Activated CD4-positive, alpha-beta T cell treated with anti-CD3 and anti-CD28 coated beads, Interleukin-2, amount 10 ng/mL, durations not matched to agents 24 days and 14 days (primary cell): ENCODE results near the gene SLC12A1. TPM values are rescaled to one million over a fixed set of nuclear protein-coding genes. Genes with fewer than 3 reads are reported as not detected.

Experiments
- DNase-seq: peaks from one replicate; pipeline ENCODE4 v3.0.0; 2022
- H3K27ac Mint-ChIP-seq: one replicate; pipeline ENCODE4 v1.8.0; 2022; ENCODE audit warnings: mild to moderate bottlenecking, mixed read lengths
- H3K27me3 Mint-ChIP-seq: one replicate; pipeline ENCODE4 v1.8.0; 2022; ENCODE audit warnings: mixed read lengths
- H3K36me3 Mint-ChIP-seq: one replicate; pipeline ENCODE4 v1.8.0; 2022; ENCODE audit warnings: low read depth, mild to moderate bottlenecking, mixed read lengths
- H3K4me1 Mint-ChIP-seq: one replicate; pipeline ENCODE4 v1.8.0; 2021; ENCODE audit warnings: mixed read lengths
- H3K4me3 Mint-ChIP-seq: one replicate; pipeline ENCODE4 v1.8.0; 2022; ENCODE audit warnings: mild to moderate bottlenecking, moderate library complexity, mixed read lengths
- H3K9me3 Mint-ChIP-seq: one replicate; pipeline ENCODE4 v1.8.0; 2021; ENCODE audit warnings: mixed read lengths
- intact Hi-C: fragments of 100-400 bp; cut with micrococcal nuclease; formaldehyde crosslinking; loops from one replicate; pipeline ENCODE4 v1.15.1; 2023
- total RNA-seq: library from RNA; stranded (reverse); gene quantifications from 2 replicates; pipeline ENCODE4 v1.2.3, GENCODE V29; 2022

The SLC12A1 gene
- total RNA-seq, 1 donor from 2014 or later: not detected

DNA sequence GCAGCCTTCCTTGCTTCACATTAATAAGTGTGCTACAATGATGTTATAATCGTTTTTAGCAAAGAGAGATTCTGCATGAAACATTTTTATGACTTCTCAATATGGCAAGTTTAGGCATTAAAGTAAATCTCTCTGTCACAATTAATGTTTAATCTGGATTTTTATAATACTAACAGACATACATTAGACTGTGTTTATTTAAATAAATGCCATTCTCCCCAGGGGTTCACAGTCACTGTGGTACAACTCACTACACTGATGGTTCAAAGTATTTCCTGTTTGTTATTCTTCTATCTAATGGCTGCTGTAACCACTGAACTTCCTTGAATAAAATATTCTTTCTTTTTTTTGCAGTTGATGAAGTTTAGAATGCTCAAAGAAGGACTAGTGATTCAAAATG lies 59.0 kb downstream of the SLC12A1 start:
- DNase-seq: no peak
- Mint-ChIP-seq H3K27ac (no peak overlapping the region), H3K27me3 (peaks cover 20% of the 10 kb centered on the region), H3K36me3 (no peaks in the 10 kb centered on the region), H3K4me1 (no peaks in the 10 kb centered on the region), H3K4me3 (no peak overlapping the region), H3K9me3 (no peaks in the 10 kb centered on the region)
- intact Hi-C loops: no loop called here

DNA sequence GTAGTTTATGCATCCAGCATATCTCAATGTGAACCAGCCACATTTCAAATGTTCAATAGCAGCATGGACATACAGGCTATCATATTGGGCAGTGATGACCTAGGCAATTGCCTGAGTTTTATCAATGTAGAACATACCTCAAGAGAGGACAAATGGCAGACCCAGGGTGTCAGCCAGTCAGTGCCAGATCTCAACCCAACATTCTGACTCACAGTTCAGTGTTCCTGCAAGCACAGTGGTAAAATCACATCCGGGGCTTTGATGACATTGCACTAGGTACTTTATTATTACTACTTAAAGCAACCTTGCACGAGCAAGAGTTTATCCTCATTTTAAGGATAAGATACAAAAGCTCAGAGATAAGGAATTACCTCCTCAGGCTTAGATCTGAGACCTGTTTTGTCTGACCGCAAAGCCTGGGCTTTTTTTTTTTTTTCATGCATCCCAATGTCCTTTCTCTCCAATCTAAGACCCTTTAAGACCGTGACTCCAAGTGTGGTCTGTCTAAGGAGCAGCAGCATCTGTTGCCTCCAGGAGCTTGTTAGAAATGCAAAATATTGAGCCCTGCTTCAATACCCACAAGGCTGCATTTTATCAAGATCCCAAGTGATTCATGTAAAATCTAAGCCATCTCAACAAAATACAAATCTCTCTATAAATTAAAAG lies 60.1 kb downstream of the SLC12A1 start:
- Mint-ChIP-seq H3K36me3 (no peaks in the 10 kb centered on the region), H3K4me1 (no peaks in the 10 kb centered on the region), H3K27ac (no peak overlapping the region)

DNA sequence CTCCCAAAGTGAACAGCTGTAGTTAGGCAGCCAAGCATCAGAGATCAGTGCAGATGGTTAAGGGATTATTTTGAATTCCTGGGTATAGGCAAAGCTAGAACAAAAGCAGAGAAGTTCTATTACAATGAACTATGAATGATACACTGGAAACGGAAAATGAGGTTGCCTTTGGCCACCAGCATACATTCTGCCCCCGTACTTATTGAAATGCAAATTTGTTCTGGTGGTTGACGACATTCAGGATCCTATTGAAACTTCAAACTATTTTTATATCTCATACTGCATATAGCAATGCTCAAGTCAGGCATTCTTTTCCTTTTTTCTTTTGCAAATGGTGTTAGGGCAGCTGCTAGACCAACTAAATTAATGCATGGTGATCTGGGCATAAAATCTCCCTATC lies 61.7 kb downstream of the SLC12A1 start:
- H3K27ac Mint-ChIP-seq: no peak overlapping the region
- H3K36me3 Mint-ChIP-seq: no peaks in the 10 kb centered on the region
- H3K27me3 Mint-ChIP-seq: peaks cover 22% of the 10 kb centered on the region
- no peaks in the 10 kb centered on the region for H3K4me1 Mint-ChIP-seq
- DNase-seq: no peak
- no peaks in the 10 kb centered on the region for H3K9me3 Mint-ChIP-seq
- intact Hi-C loops: no loop called here
- no peak overlapping the region for H3K4me3 Mint-ChIP-seq

More for the DNA sequence above, 60.1 kb downstream of the SLC12A1 start:
- DNase-seq: no peak
- intact Hi-C loops: no loop called here
- Mint-ChIP-seq H3K9me3 (no peaks in the 10 kb centered on the region), H3K27me3 (peaks cover 19% of the 10 kb centered on the region), H3K4me3 (no peak overlapping the region)

DNA sequence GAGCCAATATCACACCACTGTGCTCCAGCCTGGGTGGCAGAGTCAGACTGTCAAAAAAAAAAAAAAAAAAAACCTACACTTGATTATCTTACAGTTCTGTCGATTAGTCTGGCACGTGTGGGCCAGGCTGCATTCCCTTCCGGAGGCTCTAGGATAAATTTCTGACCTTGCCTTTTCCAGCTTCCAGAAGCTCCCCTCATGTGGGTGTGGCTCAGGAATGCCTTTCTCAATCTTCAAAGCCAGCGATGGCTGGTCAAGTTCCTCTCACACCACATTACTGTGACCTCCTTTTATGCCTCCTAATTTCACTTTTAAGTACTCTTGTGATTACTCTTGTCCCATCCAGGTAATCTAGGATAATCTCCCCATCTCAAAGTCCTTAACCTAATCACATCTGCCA lies 66.9 kb downstream of the SLC12A1 start:
- intact Hi-C loops: no loop called here
- H3K4me3 Mint-ChIP-seq: no peak overlapping the region
- no peaks in the 10 kb centered on the region for H3K36me3 Mint-ChIP-seq
- no peaks in the 10 kb centered on the region for H3K4me1 Mint-ChIP-seq
- no peak for DNase-seq
- no peaks in the 10 kb centered on the region for H3K9me3 Mint-ChIP-seq
- H3K27ac Mint-ChIP-seq: no peak overlapping the region
- H3K27me3 Mint-ChIP-seq: peaks cover 11% of the 10 kb centered on the region

DNA sequence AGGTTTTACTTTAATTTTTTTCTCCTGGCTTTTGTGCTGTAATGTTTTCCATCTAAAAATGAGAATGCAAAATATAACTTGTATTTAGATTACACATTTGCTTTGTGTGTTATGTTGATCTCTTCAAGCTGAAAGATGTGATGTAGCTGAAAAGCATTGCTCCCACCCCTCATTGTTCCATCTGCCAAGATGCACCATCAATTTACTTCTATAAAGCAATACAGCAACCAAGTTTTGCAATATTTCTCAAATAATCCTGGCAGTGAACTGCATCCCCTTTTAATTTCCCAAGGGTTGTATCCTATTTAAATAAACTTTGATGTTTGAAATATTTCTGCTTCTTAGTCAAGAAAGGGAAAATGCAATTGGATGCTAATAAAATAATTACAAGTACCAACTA lies 72.6 kb downstream of the SLC12A1 start:
- Mint-ChIP-seq H3K4me3 (no peak overlapping the region), H3K4me1 (no peaks in the 10 kb centered on the region), H3K27ac (no peak overlapping the region), H3K9me3 (no peaks in the 10 kb centered on the region), H3K27me3 (peaks cover 12% of the 10 kb centered on the region), H3K36me3 (no peaks in the 10 kb centered on the region)
- no peak for DNase-seq
- intact Hi-C loops: no loop called here

DNA sequence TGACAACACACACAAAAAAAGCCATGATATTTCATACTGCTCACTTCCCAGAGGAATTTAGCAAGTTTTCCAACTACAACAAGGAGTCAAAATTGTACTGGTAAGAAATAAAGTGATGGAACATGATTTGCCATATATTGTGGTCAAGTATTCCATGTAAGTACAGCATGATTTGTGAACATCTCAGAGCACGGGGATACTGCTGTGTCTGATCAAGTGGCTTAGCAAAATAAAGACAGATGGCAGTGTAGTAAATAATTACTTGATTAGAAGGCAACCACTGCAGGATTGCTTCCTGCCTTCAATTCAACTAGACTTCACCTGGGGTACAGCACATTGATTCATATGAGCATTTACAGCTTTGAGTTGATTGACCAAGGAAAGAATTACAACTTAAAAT lies 73.5 kb downstream of the SLC12A1 start:
- Mint-ChIP-seq H3K27me3 (peaks cover 13% of the 10 kb centered on the region), H3K9me3 (no peaks in the 10 kb centered on the region), H3K27ac (no peak overlapping the region), H3K4me1 (no peaks in the 10 kb centered on the region), H3K4me3 (no peak overlapping the region), H3K36me3 (no peaks in the 10 kb centered on the region)
- intact Hi-C loops: loop anchor here (10.0 kb wide), 1 partner anchor 175 kb away; no protein-coding TSS in a partner anchor
- no peak for DNase-seq

DNA sequence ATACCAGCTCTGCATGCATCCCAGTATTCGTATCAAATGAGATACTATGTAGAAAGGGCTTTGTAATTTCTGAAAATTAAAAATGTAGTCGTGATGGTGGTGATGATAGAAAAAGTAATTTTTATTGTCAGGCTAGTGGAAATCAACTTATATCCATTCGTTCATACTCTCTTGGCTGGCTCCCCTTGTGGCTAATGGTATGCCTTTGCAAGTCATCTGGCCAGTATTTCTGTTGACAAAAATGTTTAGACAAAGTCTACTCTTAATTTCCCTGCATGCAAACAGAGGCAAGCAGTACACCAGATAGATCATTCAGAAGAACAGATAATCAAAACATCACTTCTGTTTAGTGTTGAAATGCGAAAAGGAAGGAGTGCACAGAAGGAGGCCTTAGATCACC lies 75.6 kb downstream of the SLC12A1 start:
- H3K36me3 Mint-ChIP-seq: no peaks in the 10 kb centered on the region
- H3K4me3 Mint-ChIP-seq: no peak overlapping the region
- no peaks in the 10 kb centered on the region for H3K9me3 Mint-ChIP-seq
- intact Hi-C loops: loop anchor here (10.0 kb wide), 1 partner anchor 177 kb away; no protein-coding TSS in a partner anchor
- no peak overlapping the region for H3K27ac Mint-ChIP-seq
- H3K4me1 Mint-ChIP-seq: peaks cover 5% of the 10 kb centered on the region
- DNase-seq: no peak
- peaks cover 12% of the 10 kb centered on the region for H3K27me3 Mint-ChIP-seq

DNA sequence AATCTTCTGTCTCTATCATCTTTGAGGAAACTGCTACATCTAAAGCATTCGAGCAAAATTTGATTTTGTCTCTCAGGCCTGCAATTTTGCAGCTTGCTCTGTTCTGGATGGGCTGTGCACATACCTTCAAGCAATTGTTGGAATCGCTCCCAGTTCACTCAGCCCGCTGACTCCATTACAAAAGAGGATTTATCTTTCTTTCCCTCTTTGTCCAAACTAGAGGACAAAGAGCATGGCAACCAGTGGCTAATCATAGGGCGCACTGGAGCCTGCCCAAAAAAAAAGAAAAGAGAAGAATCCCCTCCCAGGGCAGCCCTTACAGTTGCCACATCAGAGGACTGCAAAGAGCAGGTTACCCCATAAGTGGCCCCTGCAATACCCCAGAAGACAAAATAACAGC lies 76.1 kb downstream of the SLC12A1 start:
- intact Hi-C loops: loop anchor here (10.0 kb wide), 1 partner anchor 177 kb away; no protein-coding TSS in a partner anchor
- no peak for DNase-seq
- H3K36me3 Mint-ChIP-seq: no peaks in the 10 kb centered on the region
- no peaks in the 10 kb centered on the region for H3K9me3 Mint-ChIP-seq
- H3K27ac Mint-ChIP-seq: no peak overlapping the region
- peaks cover 12% of the 10 kb centered on the region for H3K27me3 Mint-ChIP-seq
- no peak overlapping the region for H3K4me3 Mint-ChIP-seq
- H3K4me1 Mint-ChIP-seq: peaks cover 5% of the 10 kb centered on the region

DNA sequence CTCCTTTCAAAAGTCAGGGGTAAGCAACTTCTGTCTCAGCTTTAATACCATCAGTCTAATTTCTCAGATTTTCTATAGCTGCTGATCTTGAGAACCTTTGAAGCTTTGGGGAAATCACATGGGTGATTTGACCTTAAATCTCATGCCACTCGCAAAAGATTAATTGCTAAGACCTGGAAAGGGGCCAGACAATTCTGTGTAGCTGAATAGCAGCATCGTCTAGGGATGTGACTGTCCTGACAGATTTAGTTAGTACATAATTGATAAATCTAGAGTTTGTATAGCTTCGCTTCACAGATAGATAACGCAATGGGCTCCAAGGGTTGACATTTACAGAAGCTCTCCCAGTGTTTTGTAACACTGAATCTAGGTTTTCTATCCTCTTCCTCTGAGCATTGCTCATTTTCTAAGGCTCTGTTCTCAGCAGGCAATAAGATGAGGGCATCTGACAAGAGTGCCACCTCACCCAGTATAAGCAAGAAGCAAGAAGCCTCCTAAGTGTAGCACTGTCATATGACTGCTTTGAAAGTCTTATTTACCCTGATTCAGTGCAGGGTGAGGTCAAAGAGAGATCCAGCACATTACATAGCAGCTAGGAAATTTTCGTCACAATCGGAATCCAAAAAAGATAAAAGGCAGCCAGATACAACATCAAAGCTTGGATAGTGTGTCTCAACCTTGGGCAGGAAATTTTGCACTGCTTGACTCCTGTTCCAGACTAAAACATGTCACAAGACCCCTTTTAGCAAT lies 77.5 kb downstream of the SLC12A1 start:
- Mint-ChIP-seq H3K4me1 (peaks cover 5% of the 10 kb centered on the region), H3K27ac (no peak overlapping the region), H3K4me3 (no peak overlapping the region), H3K27me3 (peaks cover 12% of the 10 kb centered on the region), H3K36me3 (no peaks in the 10 kb centered on the region), H3K9me3 (no peaks in the 10 kb centered on the region)
- intact Hi-C loops: loop anchor here (10.0 kb wide), 1 partner anchor 179 kb away; no protein-coding TSS in a partner anchor
- DNase-seq: no peak

DNA sequence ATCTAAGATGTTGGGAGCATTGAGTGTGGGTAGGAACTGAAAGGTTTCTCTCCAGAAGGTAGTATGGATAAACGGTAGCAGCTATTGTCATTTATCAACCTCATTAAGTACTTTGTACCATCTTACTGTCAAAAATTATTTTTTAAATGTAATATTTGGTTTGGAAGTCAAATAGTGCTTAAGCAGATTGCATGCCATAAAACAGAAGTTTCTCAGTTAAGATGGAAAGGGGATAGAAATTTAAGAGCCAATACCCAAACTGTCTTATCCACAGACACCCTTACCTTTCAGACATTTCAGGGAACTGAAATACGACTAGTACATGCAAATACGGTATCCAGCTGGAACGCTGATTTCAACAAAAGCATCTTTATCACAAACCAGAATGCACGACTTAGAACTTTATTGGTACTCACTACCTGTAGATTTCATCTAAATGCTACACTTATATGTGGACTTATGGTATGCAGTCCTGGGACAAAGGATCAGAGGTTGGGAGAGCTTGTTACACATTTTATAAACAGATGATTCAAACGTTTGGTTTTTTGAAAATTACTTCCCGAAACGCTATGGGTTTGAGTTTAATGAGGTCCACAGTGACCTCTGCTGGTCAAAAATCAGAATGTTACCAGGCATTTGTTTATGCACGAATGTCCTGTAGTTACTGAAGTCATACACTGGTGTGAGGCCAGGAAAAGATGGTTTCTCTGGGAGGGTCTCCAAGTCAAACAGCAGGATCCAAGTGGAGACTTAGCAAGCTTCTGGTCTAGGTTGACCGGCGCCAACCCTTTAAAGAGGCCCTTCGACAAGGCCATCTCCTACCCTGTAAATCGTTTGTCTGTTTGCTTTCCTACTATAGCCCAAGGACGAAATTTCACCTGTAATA lies 79.5 kb downstream of the SLC12A1 start:
- Mint-ChIP-seq H3K4me1 (peaks cover 5% of the 10 kb centered on the region), H3K27ac (no peak overlapping the region), H3K4me3 (no peak overlapping the region), H3K9me3 (no peaks in the 10 kb centered on the region), H3K27me3 (peaks cover 10% of the 10 kb centered on the region), H3K36me3 (no peaks in the 10 kb centered on the region)
- peak; percentile 85 for DNase-seq
- intact Hi-C loops: loop anchor here (5.0 to 10.0 kb wide), 2 partner anchors 181 to 1973 kb away; no protein-coding TSS in a partner anchor

DNA sequence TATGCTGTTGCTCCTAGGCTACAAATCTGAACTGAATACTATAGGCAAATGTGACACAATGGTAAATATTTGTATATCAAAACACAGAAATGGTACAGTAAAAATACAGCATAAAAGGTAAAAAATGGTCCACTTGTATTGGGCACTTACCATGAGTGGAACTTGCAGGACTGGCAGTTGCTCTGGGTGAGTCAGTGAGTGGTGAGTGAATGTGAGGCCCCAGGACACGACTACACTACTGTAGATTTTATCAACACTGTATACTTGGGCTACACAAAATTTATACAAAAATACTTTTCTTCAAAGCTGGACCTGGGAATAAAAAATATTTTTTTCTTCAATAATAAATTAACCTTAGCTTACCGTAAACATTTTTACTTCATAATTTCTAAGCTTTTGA lies 83.5 kb downstream of the SLC12A1 start:
- Mint-ChIP-seq H3K4me3 (no peak overlapping the region), H3K27ac (no peak overlapping the region), H3K27me3 (peaks cover under 1% of the 10 kb centered on the region), H3K36me3 (no peaks in the 10 kb centered on the region), H3K9me3 (no peaks in the 10 kb centered on the region), H3K4me1 (peaks cover 5% of the 10 kb centered on the region)
- peak; percentile 6 for DNase-seq
- intact Hi-C loops: loop anchor here (5.0 to 10.0 kb wide), 2 partner anchors 185 to 1977 kb away; no protein-coding TSS in a partner anchor

DNA sequence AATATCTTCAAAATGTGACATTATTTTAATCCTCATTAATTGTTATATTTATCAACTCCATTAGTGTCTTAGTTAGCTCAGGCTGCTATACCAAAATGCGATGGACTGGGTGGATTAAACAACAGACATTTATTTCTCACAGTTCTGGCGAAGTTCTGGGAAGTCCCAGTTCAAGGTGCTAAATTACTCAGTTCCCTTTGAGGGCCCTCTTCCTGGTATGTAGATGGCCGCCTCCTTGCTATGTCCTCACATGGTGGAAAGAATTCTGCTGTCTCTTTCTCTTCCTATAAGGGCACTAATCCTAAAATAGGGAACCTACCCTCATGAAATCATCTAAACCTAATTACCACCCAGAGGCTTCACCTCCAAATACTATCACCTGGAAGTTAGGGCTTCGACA lies 86.4 kb downstream of the SLC12A1 start:
- no peak for DNase-seq
- H3K9me3 Mint-ChIP-seq: no peaks in the 10 kb centered on the region

DNA sequence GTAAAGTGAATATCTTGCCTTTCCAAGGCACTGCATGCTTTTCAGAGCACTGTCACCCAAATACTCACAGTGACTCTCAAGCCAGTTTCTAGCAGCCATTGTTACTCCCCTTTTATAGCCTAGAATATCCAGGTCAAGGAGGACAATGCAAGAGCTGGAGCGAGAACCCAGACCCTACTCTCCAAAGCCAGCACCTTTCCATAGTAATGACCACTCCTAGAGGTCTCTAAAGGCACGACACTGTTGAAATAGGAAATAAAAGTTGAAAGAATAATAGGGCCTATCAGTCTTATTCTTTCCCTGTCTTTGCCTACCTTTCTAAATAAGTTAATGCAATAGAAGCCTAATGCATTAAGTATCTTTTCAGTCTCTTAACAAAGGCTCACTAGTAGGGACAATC lies 91.6 kb downstream of the SLC12A1 start:
- peaks cover 17% of the 10 kb centered on the region for H3K27me3 Mint-ChIP-seq
- no peaks in the 10 kb centered on the region for H3K36me3 Mint-ChIP-seq
- no peak overlapping the region for H3K4me3 Mint-ChIP-seq
- H3K9me3 Mint-ChIP-seq: no peaks in the 10 kb centered on the region
- no peak overlapping the region for H3K27ac Mint-ChIP-seq
- H3K4me1 Mint-ChIP-seq: no peaks in the 10 kb centered on the region
- DNase-seq: no peak
- intact Hi-C loops: no loop called here

More for the DNA sequence above, 86.4 kb downstream of the SLC12A1 start:
- Mint-ChIP-seq H3K36me3 (no peaks in the 10 kb centered on the region), H3K27ac (no peak overlapping the region), H3K4me3 (no peak overlapping the region), H3K27me3 (peaks cover 9% of the 10 kb centered on the region), H3K4me1 (no peaks in the 10 kb centered on the region)
- intact Hi-C loops: no loop called here
